ENCODE results near the gene TTC21B.

DNA sequence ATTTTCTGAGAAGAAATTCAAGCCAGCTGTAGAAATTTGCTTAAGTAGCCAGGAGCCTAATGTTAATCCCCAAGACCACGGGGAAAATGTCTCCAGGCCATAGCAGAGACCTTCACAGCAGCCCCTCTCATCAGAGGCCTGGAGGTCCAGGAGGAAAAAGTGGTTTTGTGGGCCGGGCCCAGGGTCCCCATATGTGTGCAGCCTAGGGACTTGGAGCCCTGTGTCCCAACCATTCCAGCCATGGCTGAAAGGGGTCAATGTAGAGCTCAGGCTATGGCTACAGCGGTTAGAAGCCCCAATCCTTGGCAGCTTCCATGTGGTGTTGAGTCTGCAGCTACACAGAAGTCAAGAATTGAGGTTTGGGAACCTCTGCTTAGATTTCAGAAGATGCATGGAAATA is 14.2 kb upstream of the TTC21B start:
- TF ChIP-seq ZNF317 (CRISPR knock-in tag; IDR thresholded peaks at IDR 0.05; ENCODE audit: borderline replicate concordance, low read depth), result no peak
- TF ChIP-seq, protein P1, sequence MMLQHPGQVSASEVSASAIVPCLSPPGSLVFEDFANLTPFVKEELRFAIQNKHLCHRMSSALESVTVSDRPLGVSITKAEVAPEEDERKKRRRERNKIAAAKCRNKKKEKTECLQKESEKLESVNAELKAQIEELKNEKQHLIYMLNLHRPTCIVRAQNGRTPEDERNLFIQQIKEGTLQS (CRISPR knock-in tag; conservative IDR thresholded peaks at IDR 0.05), result no peak
- TF ChIP-seq, protein P2, sequence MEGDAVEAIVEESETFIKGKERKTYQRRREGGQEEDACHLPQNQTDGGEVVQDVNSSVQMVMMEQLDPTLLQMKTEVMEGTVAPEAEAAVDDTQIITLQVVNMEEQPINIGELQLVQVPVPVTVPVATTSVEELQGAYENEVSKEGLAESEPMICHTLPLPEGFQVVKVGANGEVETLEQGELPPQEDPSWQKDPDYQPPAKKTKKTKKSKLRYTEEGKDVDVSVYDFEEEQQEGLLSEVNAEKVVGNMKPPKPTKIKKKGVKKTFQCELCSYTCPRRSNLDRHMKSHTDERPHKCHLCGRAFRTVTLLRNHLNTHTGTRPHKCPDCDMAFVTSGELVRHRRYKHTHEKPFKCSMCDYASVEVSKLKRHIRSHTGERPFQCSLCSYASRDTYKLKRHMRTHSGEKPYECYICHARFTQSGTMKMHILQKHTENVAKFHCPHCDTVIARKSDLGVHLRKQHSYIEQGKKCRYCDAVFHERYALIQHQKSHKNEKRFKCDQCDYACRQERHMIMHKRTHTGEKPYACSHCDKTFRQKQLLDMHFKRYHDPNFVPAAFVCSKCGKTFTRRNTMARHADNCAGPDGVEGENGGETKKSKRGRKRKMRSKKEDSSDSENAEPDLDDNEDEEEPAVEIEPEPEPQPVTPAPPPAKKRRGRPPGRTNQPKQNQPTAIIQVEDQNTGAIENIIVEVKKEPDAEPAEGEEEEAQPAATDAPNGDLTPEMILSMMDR (IDR thresholded peaks at IDR 0.05), result no peak
- no peak for TF ChIP-seq SP1 (CRISPR knock-in tag; conservative IDR thresholded peaks at IDR 0.05)
